ENCODE results near the gene SH3RF3. TPM values are rescaled to one million over a fixed set of nuclear protein-coding genes. Genes with fewer than 3 reads are reported as not detected.

Gene SH3RF3
- total RNA-seq, 2 donors from 2014 or later = 1.4 to 17.0 TPM

DNA sequence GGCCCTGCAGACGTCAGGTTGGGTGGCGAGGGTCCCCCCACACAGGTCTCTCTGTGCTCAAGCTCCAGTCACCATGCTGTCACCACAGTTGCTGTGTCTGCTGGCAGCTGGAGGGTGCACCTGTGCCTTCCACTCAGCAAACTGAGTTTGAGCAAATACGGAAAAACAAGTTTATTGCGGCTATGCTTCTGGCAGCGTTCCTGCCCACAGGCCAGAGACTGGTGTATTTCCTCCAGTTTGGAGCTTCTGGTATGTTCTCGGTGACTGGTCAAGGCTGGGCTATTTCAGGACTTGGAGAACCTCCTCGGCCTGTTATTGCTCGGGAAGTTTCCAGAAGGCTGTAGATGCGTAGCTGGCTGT is 352.2 kb downstream of the SH3RF3 start:
- TF ChIP-seq POLR2AphosphoS5 (IDR thresholded peaks at IDR 0.05) (peak; percentile 81), CTCF (IDR thresholded peaks at IDR 0.05) (peak in 2 of 4 experiments; percentile 10 to 17), POLR2A (IDR thresholded peaks at IDR 0.05) (no peak)
- intact Hi-C loops (cut with DNase I) = no loop called here
- H3K36me3 ChIP-seq = no peaks in the 10 kb centered on the region
- peak overlapping the region in 1 of 2 donors; percentile 20 for H3K27ac ChIP-seq
- no peak overlapping the region for H3K4me3 ChIP-seq
- H3K9me3 ChIP-seq = no peaks in the 10 kb centered on the region
- H3K4me1 ChIP-seq (replicated peaks) = peaks cover 13% of the 10 kb centered on the region
- H3K27me3 ChIP-seq (replicated peaks; ENCODE audit: insufficient read depth) = no peaks in the 10 kb centered on the region
- WGBS = 58% methylated on average over 9 of the region's 9 CpGs
- DNase-seq (ENCODE audit: low spot score) = peak; percentile 66

- 94% methylated on average over 9 of the region's 9 CpGs for WGBS
- Histone ChIP-seq H3K27ac (no peak overlapping the region), H3K9me3 (no peaks in the 10 kb centered on the region), H3K27me3 (replicated peaks; ENCODE audit: insufficient read depth) (no peaks in the 10 kb centered on the region), H3K4me1 (replicated peaks) (peaks cover 13% of the 10 kb centered on the region), H3K4me3 (no peak overlapping the region), H3K36me3 (no peaks in the 10 kb centered on the region)
- intact Hi-C loops (cut with DNase I) = no loop called here
- TF ChIP-seq POLR2AphosphoS5 (IDR thresholded peaks at IDR 0.05) = no peak
- no peak for TF ChIP-seq POLR2A (IDR thresholded peaks at IDR 0.05)
- TF ChIP-seq CTCF (IDR thresholded peaks at IDR 0.05) = no peak
- no peak for DNase-seq (ENCODE audit: low spot score)
Measured at GRCh38 chr2:109481599-109481998, 352.6 kb downstream of the SH3RF3 start.

GRCh38 chr2:109482361-109482861 is 353.4 kb downstream of the SH3RF3 start:
- peak; percentile 19 for DNase-seq (ENCODE audit: low spot score)

DNA sequence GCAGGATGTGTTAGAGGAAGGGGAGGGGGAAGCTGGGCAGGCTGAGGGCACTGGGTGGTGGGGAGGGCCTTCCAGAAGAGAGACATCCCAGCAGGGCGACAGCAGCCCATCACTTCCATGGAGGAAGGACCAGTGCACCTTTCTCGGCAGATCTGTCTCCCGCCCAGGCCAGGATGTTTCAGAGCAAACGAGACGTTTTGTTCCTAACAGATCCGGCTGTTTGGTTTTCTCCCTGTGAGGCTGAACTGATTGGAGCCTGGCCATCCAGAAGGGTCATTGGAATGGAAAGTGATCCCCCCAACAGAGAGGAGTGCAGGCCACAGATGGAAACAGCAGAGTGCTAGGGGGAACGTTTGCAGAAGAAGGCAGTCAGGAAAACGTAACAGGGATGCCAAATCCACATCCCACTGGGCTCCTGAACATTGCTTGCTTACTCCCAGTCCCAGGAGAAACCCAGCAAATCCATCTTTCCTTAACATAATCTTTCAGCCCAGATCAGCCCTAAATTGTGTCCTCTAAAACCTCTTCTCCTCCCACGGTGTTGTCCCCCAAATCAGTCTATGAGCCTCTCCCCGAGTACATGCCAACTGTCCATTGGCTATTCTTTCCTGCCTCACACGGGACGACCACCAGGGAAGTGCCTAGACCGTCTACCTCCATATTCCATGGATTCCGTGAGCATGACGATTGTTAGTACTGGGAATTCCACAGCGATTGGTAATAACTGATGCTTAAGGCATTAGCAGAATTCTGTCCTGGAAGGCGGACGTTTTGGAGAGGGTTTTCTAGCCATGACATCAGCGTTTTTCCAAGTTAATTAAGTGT is 357.9 kb downstream of the SH3RF3 start:
- H3K36me3 ChIP-seq = no peaks in the 10 kb centered on the region
- no peaks in the 10 kb centered on the region for H3K27me3 ChIP-seq (replicated peaks; ENCODE audit: insufficient read depth)
- DNase-seq (ENCODE audit: low spot score) = no peak
- WGBS = 73% methylated on average over 19 of the region's 19 CpGs
- intact Hi-C loops (cut with DNase I) = no loop called here
- H3K9me3 ChIP-seq = no peaks in the 10 kb centered on the region
- H3K4me1 ChIP-seq (replicated peaks) = peaks cover under 1% of the 10 kb centered on the region
- no peak overlapping the region for H3K27ac ChIP-seq
- TF ChIP-seq CTCF (IDR thresholded peaks at IDR 0.05) (no peak), POLR2AphosphoS5 (IDR thresholded peaks at IDR 0.05) (no peak), POLR2A (IDR thresholded peaks at IDR 0.05) (no peak)
- H3K4me3 ChIP-seq = no peak overlapping the region

More at GRCh38 chr2:109482361-109482861, 353.4 kb downstream of the SH3RF3 start:
- H3K27me3 ChIP-seq (replicated peaks; ENCODE audit: insufficient read depth) = no peaks in the 10 kb centered on the region
- 41% methylated on average over 15 of the region's 15 CpGs for WGBS
- no peaks in the 10 kb centered on the region for H3K9me3 ChIP-seq
- intact Hi-C loops (cut with DNase I) = no loop called here
- peaks cover 13% of the 10 kb centered on the region for H3K4me1 ChIP-seq (replicated peaks)
- no peaks in the 10 kb centered on the region for H3K36me3 ChIP-seq
- no peak overlapping the region for H3K27ac ChIP-seq
- H3K4me3 ChIP-seq = no peak overlapping the region
- TF ChIP-seq POLR2A (IDR thresholded peaks at IDR 0.05) = no peak
- TF ChIP-seq CTCF (IDR thresholded peaks at IDR 0.05) = no peak
- no peak for TF ChIP-seq POLR2AphosphoS5 (IDR thresholded peaks at IDR 0.05)

- Histone ChIP-seq H3K27me3 (replicated peaks; ENCODE audit: insufficient read depth) (no peaks in the 10 kb centered on the region), H3K36me3 (no peaks in the 10 kb centered on the region), H3K4me1 (replicated peaks) (no peaks in the 10 kb centered on the region), H3K27ac (no peak overlapping the region), H3K4me3 (no peak overlapping the region), H3K9me3 (no peaks in the 10 kb centered on the region)
- intact Hi-C loops (cut with DNase I) = no loop called here
- TF ChIP-seq POLR2AphosphoS5 (IDR thresholded peaks at IDR 0.05) (no peak), CTCF (IDR thresholded peaks at IDR 0.05) (no peak), POLR2A (IDR thresholded peaks at IDR 0.05) (no peak)
- no peak for DNase-seq (ENCODE audit: low spot score)
- 84% methylated on average over 7 of the region's 7 CpGs for WGBS
Measured at GRCh38 chr2:109487536-109487869, 358.5 kb downstream of the SH3RF3 start.
